GM12878 (cell line): ENCODE results near the gene PRKCZ.

ENCODE experiments used
- CTCF ChIP-seq, 3 experiments: IDR thresholded peaks in 2 of 3; conservative IDR thresholded peaks in 1 of 3; 2 replicates each; pipeline ENCODE4 v1.5.1; 2011; ENCODE audit warnings: low read depth in 3 of 3, low read length in 3 of 3, mild to moderate bottlenecking in 3 of 3, control low read depth in 2 of 3, moderate library complexity in 2 of 3, inconsistent platforms in 1 of 3, mixed read lengths in 1 of 3; ENCODE audit not compliant: control insufficient read depth in 2 of 3, insufficient read depth in 1 of 3; ENCODE audit errors: extremely low read depth in 1 of 3
- EP300 ChIP-seq, 2 experiments: fragments of 150-350 bp in 1 of 2; IDR thresholded peaks; 2 replicates each; pipeline ENCODE4 v1.6.1; 2011 to 2012; ENCODE audit warnings: low read depth in 2 of 2, low read length in 2 of 2, borderline replicate concordance in 1 of 2, improper control_type of control experiment in 1 of 2, inconsistent platforms in 1 of 2; ENCODE audit not compliant: control insufficient read depth in 1 of 2
- HDAC2 ChIP-seq: fragments of 200-600 bp; sonication (generic); IDR thresholded peaks from 2 replicates; pipeline ENCODE4 v1.6.1; 2017
- HDAC6 ChIP-seq: fragments of 200-600 bp; sonication (generic); IDR thresholded peaks from one replicate; pipeline ENCODE4 v1.8.0; 2017; ENCODE audit warnings: antibody characterized with exemption; ENCODE audit not compliant: unreplicated experiment
- MAX ChIP-seq: IDR thresholded peaks from 2 replicates; pipeline ENCODE4 v1.6.1; 2012; ENCODE audit warnings: low read depth, low read length, improper control_type of control experiment
- POLR2A ChIP-seq: IDR thresholded peaks from 2 replicates; pipeline ENCODE4 v1.6.1; 2011; ENCODE audit warnings: low read depth, mild to moderate bottlenecking, low read length
- POLR2AphosphoS5 ChIP-seq: IDR thresholded peaks from 2 replicates; pipeline ENCODE4 v1.6.1; 2011; ENCODE audit warnings: mild to moderate bottlenecking, low read length, inconsistent platforms
- TCF12 ChIP-seq: IDR thresholded peaks from 2 replicates; pipeline ENCODE4 v1.6.1; 2011; ENCODE audit warnings: low read depth, mild to moderate bottlenecking, low read length
- TF ChIP-seq, protein P1 (sequence below): IDR thresholded peaks from 2 replicates; pipeline ENCODE4 v1.6.1; 2011; ENCODE audit warnings: mild to moderate bottlenecking, low read depth, low read length, moderate library complexity; ENCODE audit not compliant: insufficient replicate concordance

GRCh38 chr1:2124446-2125198 lies 74.4 kb downstream of the PRKCZ start:
- TF ChIP-seq, protein P1, sequence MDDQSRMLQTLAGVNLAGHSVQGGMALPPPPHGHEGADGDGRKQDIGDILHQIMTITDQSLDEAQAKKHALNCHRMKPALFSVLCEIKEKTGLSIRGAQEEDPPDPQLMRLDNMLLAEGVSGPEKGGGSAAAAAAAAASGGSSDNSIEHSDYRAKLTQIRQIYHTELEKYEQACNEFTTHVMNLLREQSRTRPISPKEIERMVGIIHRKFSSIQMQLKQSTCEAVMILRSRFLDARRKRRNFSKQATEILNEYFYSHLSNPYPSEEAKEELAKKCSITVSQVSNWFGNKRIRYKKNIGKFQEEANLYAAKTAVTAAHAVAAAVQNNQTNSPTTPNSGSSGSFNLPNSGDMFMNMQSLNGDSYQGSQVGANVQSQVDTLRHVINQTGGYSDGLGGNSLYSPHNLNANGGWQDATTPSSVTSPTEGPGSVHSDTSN, result no peak
- TF ChIP-seq POLR2AphosphoS5, result no peak
- TF ChIP-seq MAX, result no peak
- TF ChIP-seq EP300 (IDR thresholded peaks at IDR 0.05; ENCODE audit: borderline replicate concordance in 1 of 2, control insufficient read depth in 1 of 2, low read depth in 2 of 2, low read length in 2 of 2), result no peak
- TF ChIP-seq CTCF (IDR thresholded peaks at IDR 0.05 in 2 of 3, conservative IDR thresholded peaks at IDR 0.05 in 1 of 3; ENCODE audit: control insufficient read depth in 2 of 3, extremely low read depth in 1 of 3, insufficient read depth in 1 of 3, low read depth in 3 of 3, low read length in 3 of 3), result no peak
- no peak for TF ChIP-seq POLR2A
- TF ChIP-seq HDAC6, result no peak
- TF ChIP-seq HDAC2, result no peak
- no peak for TF ChIP-seq TCF12
